GM12878 (cell line): ENCODE data around the gene LUM.

Source experiments
- FOXM1 ChIP-seq: IDR thresholded peaks from 2 replicates; pipeline ENCODE4 v1.6.1; 2012; ENCODE audit warnings: low read depth, mild to moderate bottlenecking, inconsistent platforms, low read length, moderate library complexity
- REST ChIP-seq: IDR thresholded peaks from 2 replicates; pipeline ENCODE4 v1.6.1; 2012; ENCODE audit warnings: mild to moderate bottlenecking, low read depth, low read length
- RFX5 ChIP-seq: IDR thresholded peaks from 2 replicates; pipeline ENCODE4 v1.6.1; 2011; ENCODE audit warnings: low read depth, low read length, improper control_type of control experiment

DNA sequence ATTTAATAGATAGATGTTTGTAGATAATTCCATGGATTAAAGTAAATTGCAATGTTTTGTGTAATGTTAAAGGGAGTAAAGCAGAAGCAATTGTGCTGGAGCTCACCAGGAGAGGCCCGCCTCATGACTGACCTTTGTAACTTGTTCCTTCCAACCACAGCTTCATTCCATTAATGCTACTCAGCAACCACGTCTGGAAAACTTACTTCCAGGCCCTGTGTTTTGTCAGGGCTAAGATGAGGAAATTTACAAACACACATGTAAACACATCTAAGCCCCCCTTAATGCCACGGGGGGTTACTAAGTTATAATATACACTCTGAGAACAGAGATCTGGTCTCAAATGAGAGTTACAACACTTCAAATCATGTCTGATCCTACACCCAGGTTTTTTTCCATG lies 12.4 kb downstream of the LUM start:
- TF ChIP-seq FOXM1 (no peak), RFX5 (no peak), REST (no peak)
